H1 (cell line): ENCODE results near the gene ASRGL1. TPM values are rescaled to one million over a fixed set of nuclear protein-coding genes. Genes with fewer than 3 reads are reported as not detected.

Experiments
- CTCF ChIA-PET: fragments of 300-600 bp; sonication (Branson Sonifier 250); formaldehyde crosslinking; loops from one replicate; lab custom pipeline; 2021; ENCODE audit not compliant: partially characterized antibody; lab: Charles Lee
- POLR2A ChIA-PET: fragments of 300-600 bp; sonication (Branson Sonifier 250); formaldehyde crosslinking; loops from one replicate; lab custom pipeline; 2021; ENCODE audit warnings: inconsistent platforms; ENCODE audit not compliant: partially characterized antibody; lab: Charles Lee
- DNase-seq, 2 experiments: peaks; one replicate each; pipeline versions ENCODE4 v3.0.0 to v3.0.0-alpha.2; 2010 to 2022; ENCODE audit warnings: low spot score in 2 of 2, low read depth in 1 of 2, mixed read lengths in 1 of 2
- FAIRE-seq: peaks from 2 replicates; lab custom pipeline; 2011; peaks lifted over from hg19 to GRCh38; lab: Jason Lieb, UNC
- H2AFZ ChIP-seq: 2 replicates; pipeline ENCODE4 v1.8.1; 2012; ENCODE audit warnings: low read length, inconsistent platforms
- H2AK5ac ChIP-seq: 2 replicates; pipeline ENCODE4 v1.6.1; 2013; ENCODE audit warnings: low read depth, low read length
- H2BK120ac ChIP-seq: replicated peaks from 2 replicates; pipeline ENCODE3; 2013; ENCODE audit warnings: low read depth, low read length, inconsistent platforms
- H2BK12ac ChIP-seq: 2 replicates; pipeline ENCODE4 v1.6.1; 2013; ENCODE audit warnings: low read depth, low read length
- H2BK15ac ChIP-seq: 2 replicates; pipeline ENCODE4 v1.6.1; 2013; ENCODE audit warnings: low read length
- H2BK20ac ChIP-seq: 2 replicates; pipeline ENCODE4 v1.6.1; 2013; ENCODE audit warnings: low read length
- H2BK5ac ChIP-seq: 2 replicates; pipeline ENCODE4 v1.6.1; 2013; ENCODE audit warnings: low read depth, low read length
- H3K14ac ChIP-seq: 2 replicates; pipeline ENCODE4 v1.6.1; 2013; ENCODE audit warnings: inconsistent platforms; ENCODE audit not compliant: insufficient read length
- H3K18ac ChIP-seq: 2 replicates; pipeline ENCODE4 v1.6.1; 2013; ENCODE audit warnings: low read length; ENCODE audit errors: extremely low read depth
- H3K23ac ChIP-seq: 2 replicates; pipeline ENCODE4 v1.6.1; 2013; ENCODE audit warnings: inconsistent platforms; ENCODE audit not compliant: insufficient read length
- H3K23me2 ChIP-seq: 2 replicates; pipeline ENCODE4 v1.6.1; 2013; ENCODE audit warnings: low read depth, low read length
- H3K27ac ChIP-seq: 2 replicates; pipeline ENCODE4 v1.6.1; 2011; ENCODE audit warnings: low read depth, low read length, inconsistent platforms
- H3K27me3 ChIP-seq, 4 experiments: replicated peaks in 1 of 4; 1 replicate in 1 of 4; 2 replicates in 3 of 4; pipeline versions ENCODE4 v1.6.1 to v1.8.1; 2011 to 2013; ENCODE audit warnings: low read length in 3 of 4, mild to moderate bottlenecking in 3 of 4, inconsistent platforms in 2 of 4, mixed read lengths in 2 of 4, moderate library complexity in 1 of 4; ENCODE audit not compliant: control insufficient read depth in 3 of 4, insufficient read depth in 3 of 4; ENCODE audit errors: extremely low read depth in 1 of 4
- H3K36me3 ChIP-seq, 4 experiments: 2 replicates each; pipeline versions ENCODE4 v1.6.1 to v1.8.1; 2011 to 2013; ENCODE audit warnings: mild to moderate bottlenecking in 4 of 4, low read length in 3 of 4, moderate library complexity in 2 of 4, control low read depth in 1 of 4, inconsistent platforms in 1 of 4; ENCODE audit not compliant: insufficient read depth in 4 of 4, control insufficient read depth in 2 of 4
- H3K4ac ChIP-seq: replicated peaks from 2 replicates; pipeline ENCODE3; 2013; ENCODE audit warnings: low read length, low read depth, mixed read lengths, inconsistent platforms; ENCODE audit not compliant: insufficient read length
- H3K4me1 ChIP-seq, 4 experiments: replicated peaks in 1 of 4; 1 replicate in 1 of 4; 2 replicates in 3 of 4; pipeline versions ENCODE4 v1.6.1 to v1.8.1; 2011 to 2013; ENCODE audit warnings: low read length in 3 of 4, inconsistent platforms in 2 of 4, mixed read lengths in 1 of 4; ENCODE audit not compliant: insufficient read depth in 4 of 4, control insufficient read depth in 3 of 4
- H3K4me2 ChIP-seq, 2 experiments: 2 replicates each; pipeline versions ENCODE4 v1.6.1 to v1.8.1; 2011 to 2013; ENCODE audit warnings: low read depth in 2 of 2, low read length in 2 of 2, control low read depth in 1 of 2, inconsistent platforms in 1 of 2, mild to moderate bottlenecking in 1 of 2; ENCODE audit not compliant: insufficient read depth in 1 of 2
- H3K4me3 ChIP-seq, 4 experiments: fragments of 200-600, 300-600 bp in 1 of 4; sonication (generic), shearing (Covaris generic), sonication (Bioruptor Twin) in 1 of 4; 2 replicates each; pipeline versions ENCODE4 v1.5.1 to v1.8.1; 2011 to 2016; ENCODE audit warnings: low read length in 4 of 4, low read depth in 3 of 4, control low read depth in 2 of 4, inconsistent platforms in 2 of 4, mild to moderate bottlenecking in 2 of 4, mixed read lengths in 1 of 4, moderate library complexity in 1 of 4; ENCODE audit not compliant: insufficient read depth in 2 of 4; ENCODE audit errors: extremely low read depth in 1 of 4
- H3K56ac ChIP-seq: replicated peaks from 2 replicates; pipeline ENCODE3; 2013; ENCODE audit warnings: low read depth, mild to moderate bottlenecking, mixed read lengths, low read length, inconsistent platforms; ENCODE audit not compliant: insufficient read length
- H3K79me1 ChIP-seq: 2 replicates; pipeline ENCODE4 v1.6.1; 2013; ENCODE audit warnings: low read depth, low read length, control low read depth
- H3K79me2 ChIP-seq, 2 experiments: 2 replicates each; pipeline versions ENCODE4 v1.6.1 to v1.8.1; 2012 to 2013; ENCODE audit warnings: low read length in 2 of 2, mild to moderate bottlenecking in 2 of 2, inconsistent platforms in 1 of 2; ENCODE audit not compliant: insufficient read depth in 2 of 2, control insufficient read depth in 1 of 2
- H3K9ac ChIP-seq, 4 experiments: replicated peaks in 1 of 4; 1 replicate in 1 of 4; 2 replicates in 3 of 4; pipeline versions ENCODE4 v1.6.1 to v1.8.1; 2011 to 2013; ENCODE audit warnings: low read depth in 3 of 4, low read length in 3 of 4, control low read depth in 2 of 4, mild to moderate bottlenecking in 2 of 4, moderate library complexity in 2 of 4, inconsistent platforms in 1 of 4; ENCODE audit errors: extremely low read depth in 1 of 4
- H3K9me3 ChIP-seq, 2 experiments: 2 replicates each; pipeline versions ENCODE4 v1.6.1 to v1.8.1; 2012 to 2013; ENCODE audit warnings: mild to moderate bottlenecking in 2 of 2, moderate library complexity in 2 of 2, control low read depth in 1 of 2, inconsistent platforms in 1 of 2, low read depth in 1 of 2, low read length in 1 of 2, mixed read lengths in 1 of 2; ENCODE audit not compliant: insufficient read depth in 2 of 2
- H4K20me1 ChIP-seq, 2 experiments: replicated peaks in 1 of 2; 2 replicates each; pipeline versions ENCODE3 to v1.8.1; 2011 to 2013; ENCODE audit warnings: inconsistent platforms in 2 of 2, low read length in 2 of 2, mild to moderate bottlenecking in 1 of 2; ENCODE audit not compliant: insufficient read depth in 2 of 2, control insufficient read depth in 1 of 2
- H4K5ac ChIP-seq: 2 replicates; pipeline ENCODE4 v1.6.1; 2013; ENCODE audit warnings: low read length, low read depth, mixed read lengths, inconsistent platforms; ENCODE audit not compliant: insufficient read length
- H4K8ac ChIP-seq: 2 replicates; pipeline ENCODE4 v1.8.0; 2013; ENCODE audit warnings: mild to moderate bottlenecking, moderate library complexity, low read length, inconsistent platforms; ENCODE audit not compliant: insufficient read depth; ENCODE audit errors: extremely low read depth
- H4K91ac ChIP-seq: replicated peaks from 2 replicates; pipeline ENCODE3; 2013; ENCODE audit warnings: low read length, mixed read lengths, inconsistent platforms; ENCODE audit not compliant: insufficient read length
- EGR1 ChIP-seq: IDR thresholded peaks from 2 replicates; pipeline ENCODE4 v1.6.1; 2011; ENCODE audit warnings: low read depth, low read length, borderline replicate concordance
- EP300 ChIP-seq, 2 experiments: IDR thresholded peaks; 1 replicate in 1 of 2; 2 replicates in 1 of 2; pipeline ENCODE4 v1.6.1; 2011 to 2012; ENCODE audit warnings: low read depth in 2 of 2, low read length in 2 of 2, mild to moderate bottlenecking in 2 of 2, borderline replicate concordance in 1 of 2, inconsistent platforms in 1 of 2, moderate library complexity in 1 of 2
- FOSL1 ChIP-seq: IDR thresholded peaks from 2 replicates; pipeline ENCODE4 v1.6.1; 2011; ENCODE audit warnings: mild to moderate bottlenecking, low read depth, low read length, moderate library complexity; ENCODE audit not compliant: insufficient read depth
- GABPA ChIP-seq: IDR thresholded peaks from 2 replicates; pipeline ENCODE4 v1.6.1; 2011; ENCODE audit warnings: mild to moderate bottlenecking, low read length, moderate library complexity, borderline replicate concordance; ENCODE audit not compliant: insufficient read depth
- GTF2F1 ChIP-seq: IDR thresholded peaks from 2 replicates; pipeline ENCODE4 v1.6.1; 2012; ENCODE audit warnings: low read depth, low read length, improper control_type of control experiment, borderline replicate concordance
- NANOG ChIP-seq: IDR thresholded peaks from 2 replicates; pipeline ENCODE4 v1.6.1; 2011; ENCODE audit warnings: low read length, low read depth, mild to moderate bottlenecking, inconsistent platforms; ENCODE audit not compliant: insufficient read depth, poor library complexity, severe bottlenecking
- NRF1 ChIP-seq: IDR thresholded peaks from 2 replicates; pipeline ENCODE4 v1.6.1; 2011; ENCODE audit warnings: mild to moderate bottlenecking, low read depth, low read length, improper control_type of control experiment
- SIN3A ChIP-seq, 2 experiments: IDR thresholded peaks in 1 of 2; conservative IDR thresholded peaks in 1 of 2; 2 replicates each; pipeline ENCODE4 v1.6.1; 2011 to 2012; ENCODE audit warnings: low read length in 2 of 2, improper control_type of control experiment in 1 of 2, low read depth in 1 of 2, mild to moderate bottlenecking in 1 of 2
- TAF7 ChIP-seq: optimal IDR thresholded peaks from 2 replicates; pipeline ENCODE3; 2011; ENCODE audit warnings: low read depth, mild to moderate bottlenecking, inconsistent platforms, low read length, moderate library complexity, borderline replicate concordance
- TEAD4 ChIP-seq: IDR thresholded peaks from 2 replicates; pipeline ENCODE4 v1.6.1; 2012; ENCODE audit warnings: low read depth, low read length, inconsistent platforms, mixed read lengths
- YY1 ChIP-seq: IDR thresholded peaks from 2 replicates; pipeline ENCODE4 v1.6.1; 2011; ENCODE audit warnings: low read depth, mild to moderate bottlenecking, low read length
- WGBS, 2 experiments: shearing (Covaris generic) in 1 of 2; methylation state at CpG; one replicate each; pipeline versions ENCODE4 v1.1.6 to v1.1.7; 2013 to 2015; ENCODE audit warnings: low lambda C conversion rate in 2 of 2, mixed read lengths in 2 of 2, inconsistent platforms in 1 of 2, low coverage in 1 of 2, missing lambda C conversion rate in 1 of 2; ENCODE audit not compliant: insufficient replicate concordance in 2 of 2, insufficient coverage in 1 of 2, insufficient read length in 1 of 2; ENCODE audit errors: extremely low coverage in 1 of 2, missing lambda C conversion rate in 1 of 2; 5-methylcytosine and 5-hydroxymethylcytosine counted together
- polyA plus RNA-seq, 7 experiments: library from polyadenylated mRNA; depleted of rRNA in 3 of 7; stranded (reverse) in 5 of 7; unstranded in 2 of 7; fragments of >200 nt in 5 of 7; fragments of 200-250 nt in 2 of 7; gene quantifications; 1 replicate in 5 of 7; 2 replicates in 1 of 7; 4 replicates in 1 of 7; pipeline versions ENCODE4 v1.2.1 to v1.2.3, GENCODE V29; 2011 to 2013; ENCODE audit warnings: missing spikeins in 2 of 7, mixed read lengths in 2 of 7
- total RNA-seq: library from RNA; stranded (reverse); fragmentation: NEBNext Ultra II Directional; extraction: Animal tissue kit (Norgen Biotek cat#: 25700); gene quantifications from 2 replicates; pipeline ENCODE4 v1.2.1, GENCODE V29; 2021
- TF ChIP-seq, protein P1 (sequence below): IDR thresholded peaks from 2 replicates; pipeline ENCODE4 v1.6.1; 2012; ENCODE audit warnings: inconsistent platforms

ASRGL1 gene
- total and polyA plus RNA-seq, 2 of the 8 experiments (the other 6 are each of a cell fraction or from before 2014, with no cell fraction given): 19.9 to 23.5 TPM

DNA sequence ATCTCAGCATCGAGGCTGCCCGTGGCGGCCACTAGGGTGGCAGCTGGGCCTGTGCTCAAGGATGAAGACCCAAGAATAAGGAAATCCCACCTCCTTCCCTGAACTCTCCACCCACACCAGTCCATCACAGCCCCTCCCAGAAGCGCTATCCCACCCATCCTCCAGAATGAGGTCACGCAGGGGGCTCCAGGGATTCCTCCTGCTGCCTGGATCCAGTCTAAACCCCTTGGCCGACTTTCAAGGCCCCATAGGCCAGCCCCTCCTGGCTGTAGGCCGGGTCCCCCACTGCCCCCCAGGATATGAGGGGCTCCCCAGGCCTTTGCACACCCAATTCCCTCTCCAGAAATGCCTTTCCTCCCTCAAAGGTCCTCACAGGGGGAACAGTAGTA, 62.6 kb downstream of the ASRGL1 start:
- Histone ChIP-seq H3K36me3 (no peaks in the 10 kb centered on the region), H2BK12ac (no peak overlapping the region), H3K27me3 (0 out of 7 replicates have a peak, but pooled peaks cover 0 to 2% (median 0%) of the 10 kb centered on the region in 4 experiments), H3K23me2 (no peaks in the 10 kb centered on the region; the same call in 1 of the 2 replicates), H4K91ac (no peak overlapping the region), H3K79me1 (no peaks in the 10 kb centered on the region), H3K56ac (no peak overlapping the region), H4K8ac (no peak overlapping the region), H2BK15ac (no peak overlapping the region), H3K9me3 (no peaks in the 10 kb centered on the region), H2BK20ac (no peak overlapping the region), H3K79me2 (no peaks in the 10 kb centered on the region), H4K5ac (no peak overlapping the region), H3K27ac (no peak overlapping the region), H4K20me1 (no peaks in the 10 kb centered on the region), H3K9ac (no peak overlapping the region), H2BK120ac (no peak overlapping the region), H3K4me3 (no peak overlapping the region), H2BK5ac (no peak overlapping the region), H3K14ac (no peak overlapping the region), H2AFZ (no peak overlapping the region), H2AK5ac (no peak overlapping the region), H3K4me1 (peaks cover 3 to 26% (median 5%) of the 10 kb centered on the region in 4 experiments; a peak in 6 of 7 replicates), H3K4ac (no peak overlapping the region), H3K18ac (no peak overlapping the region), H3K4me2 (no peak overlapping the region), H3K23ac (no peak overlapping the region)
- no peak for TF ChIP-seq YY1
- TF ChIP-seq EP300 (IDR thresholded peaks at IDR 0.05; ENCODE audit: borderline replicate concordance in 1 of 2, low read depth in 2 of 2, low read length in 2 of 2): no peak
- TF ChIP-seq EGR1: no peak
- TF ChIP-seq GABPA: no peak
- no peak for TF ChIP-seq SIN3A (conservative IDR thresholded peaks at IDR 0.05 in 1 of 2, IDR thresholded peaks at IDR 0.05 in 1 of 2; ENCODE audit: low read depth in 1 of 2, low read length in 2 of 2)
- TF ChIP-seq NANOG: no peak
- TF ChIP-seq TAF7: no peak
- TF ChIP-seq GTF2F1: no peak
- no peak for TF ChIP-seq NRF1
- TF ChIP-seq, protein P1, sequence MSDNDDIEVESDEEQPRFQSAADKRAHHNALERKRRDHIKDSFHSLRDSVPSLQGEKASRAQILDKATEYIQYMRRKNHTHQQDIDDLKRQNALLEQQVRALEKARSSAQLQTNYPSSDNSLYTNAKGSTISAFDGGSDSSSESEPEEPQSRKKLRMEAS: no peak
- no peak for TF ChIP-seq TEAD4
- no peak for TF ChIP-seq FOSL1
- POLR2A ChIA-PET: interaction anchor here (1.3 kb wide), 1 partner anchor 173 kb away, joined by 3 read pairs; no protein-coding TSS in a partner anchor
- FAIRE-seq (no peak), DNase-seq (no peak)
- 76% methylated on average over 7 of the region's 7 CpGs; no CpG with 5 or more reads in 1 of the 2 experiments for WGBS, 2 experiments
- CTCF ChIA-PET: interaction anchor here (0.8 to 9.5 kb wide), 9 partner anchors 7 to 161 kb away, joined by 3 to 56 read pairs (median 6); no protein-coding TSS in a partner anchor
